ENCODE measurements around the gene MAP2K3. TPM values are rescaled to one million over a fixed set of nuclear protein-coding genes. Genes with fewer than 3 reads are reported as not detected.

Gene MAP2K3
- polyA plus RNA-seq, 1 donor (not counting 4 experiments of a cell fraction or from before 2014, with no cell fraction given): 22.4 TPM

GRCh38 chr17:21277332-21277731 is 7.2 kb upstream of the MAP2K3 start:
- Histone ChIP-seq H4K20me1 (ENCODE audit: control insufficient read depth, extremely low read depth, insufficient read depth, low read length) (no peaks in the 10 kb centered on the region), H3K9ac (ENCODE audit: control insufficient read depth, extremely low read depth, insufficient read depth, low read length) (no peak overlapping the region), H3K4me2 (ENCODE audit: control insufficient read depth, extremely low read depth, insufficient read depth, low read depth, low read length) (no peak overlapping the region), H3K36me3 (ENCODE audit: control insufficient read depth in 2 of 2, extremely low read depth in 1 of 2, insufficient read depth in 2 of 2, low read length in 2 of 2) (no peaks in the 10 kb centered on the region), H3K4me1 (ENCODE audit: control insufficient read depth, extremely low read depth, insufficient read depth, low read length) (peaks cover 18% of the 10 kb centered on the region), H3K27ac (ENCODE audit: control insufficient read depth, insufficient read depth, low read length) (no peak overlapping the region), H3K4me3 (ENCODE audit: control insufficient read depth in 2 of 3, extremely low read depth in 1 of 3, insufficient read depth in 2 of 3, low read depth in 1 of 3, low read length in 3 of 3) (no peak overlapping the region), H2AFZ (ENCODE audit: control insufficient read depth, low read length) (no peak overlapping the region), H3K27me3 (ENCODE audit: control insufficient read depth, extremely low read depth, insufficient read depth, low read length) (no peaks in the 10 kb centered on the region), H3K9me1 (ENCODE audit: control insufficient read depth, extremely low read depth, insufficient read depth, low read length) (no peaks in the 10 kb centered on the region), H3K9me3 (ENCODE audit: control insufficient read depth, low read depth, low read length) (no peaks in the 10 kb centered on the region), H3K79me2 (ENCODE audit: control insufficient read depth, insufficient read depth, low read length) (no peaks in the 10 kb centered on the region)
- TF ChIP-seq CTCF (optimal IDR thresholded peaks at IDR 0.05 in 1 of 3, IDR thresholded peaks at IDR 0.05 in 1 of 3, conservative IDR thresholded peaks at IDR 0.05 in 1 of 3; ENCODE audit: extremely low read depth in 1 of 3, insufficient read depth in 2 of 3, low read length in 3 of 3): no peak
- no peak for TF ChIP-seq EZH2 (IDR thresholded peaks at IDR 0.05; ENCODE audit: low read length)
- dilution Hi-C loops (cut with MboI; ENCODE audit: extremely low pct_ligation_motif_present, low sequenced_read_pairs): no loop called here
- no peak for FAIRE-seq
- no peak for DNase-seq (ENCODE audit: low read depth, low spot score)

GRCh38 chr17:21278450-21279197 is 5.9 kb upstream of the MAP2K3 start:
- no peak overlapping the region for H3K27ac ChIP-seq (ENCODE audit: control insufficient read depth, insufficient read depth, low read length)
- peaks cover 21% of the 10 kb centered on the region for H3K4me1 ChIP-seq (ENCODE audit: control insufficient read depth, extremely low read depth, insufficient read depth, low read length)
- no peak for FAIRE-seq
- no peak overlapping the region for H3K4me3 ChIP-seq (ENCODE audit: control insufficient read depth in 2 of 3, extremely low read depth in 1 of 3, insufficient read depth in 2 of 3, low read depth in 1 of 3, low read length in 3 of 3)
- TF ChIP-seq EZH2 (IDR thresholded peaks at IDR 0.05; ENCODE audit: low read length) (no peak), CTCF (optimal IDR thresholded peaks at IDR 0.05 in 1 of 3, IDR thresholded peaks at IDR 0.05 in 1 of 3, conservative IDR thresholded peaks at IDR 0.05 in 1 of 3; ENCODE audit: extremely low read depth in 1 of 3, insufficient read depth in 2 of 3, low read length in 3 of 3) (no peak)
- H3K9me3 ChIP-seq (ENCODE audit: control insufficient read depth, low read depth, low read length): no peaks in the 10 kb centered on the region
- no peaks in the 10 kb centered on the region for H3K36me3 ChIP-seq (ENCODE audit: control insufficient read depth in 2 of 2, extremely low read depth in 1 of 2, insufficient read depth in 2 of 2, low read length in 2 of 2)
- H3K27me3 ChIP-seq (ENCODE audit: control insufficient read depth, extremely low read depth, insufficient read depth, low read length): no peaks in the 10 kb centered on the region
- no peaks in the 10 kb centered on the region for H3K79me2 ChIP-seq (ENCODE audit: control insufficient read depth, insufficient read depth, low read length)
- H2AFZ ChIP-seq (ENCODE audit: control insufficient read depth, low read length): no peak overlapping the region
- no peaks in the 10 kb centered on the region for H4K20me1 ChIP-seq (ENCODE audit: control insufficient read depth, extremely low read depth, insufficient read depth, low read length)
- no peak for DNase-seq (ENCODE audit: low read depth, low spot score)
- dilution Hi-C loops (cut with MboI; ENCODE audit: extremely low pct_ligation_motif_present, low sequenced_read_pairs): no loop called here
- no peaks in the 10 kb centered on the region for H3K9me1 ChIP-seq (ENCODE audit: control insufficient read depth, extremely low read depth, insufficient read depth, low read length)
- no peak overlapping the region for H3K9ac ChIP-seq (ENCODE audit: control insufficient read depth, extremely low read depth, insufficient read depth, low read length)
- H3K4me2 ChIP-seq (ENCODE audit: control insufficient read depth, extremely low read depth, insufficient read depth, low read depth, low read length): no peak overlapping the region
